ENCODE results near the gene KRI1.

GRCh38 chr19:10586396-10586795, 20.6 kb upstream of the KRI1 start:
- TF ChIP-seq CTCF (IDR thresholded peaks at IDR 0.05) (no peak), POLR2A (IDR thresholded peaks at IDR 0.05) (no peak)
